Heart left ventricle (tissue), 13 donors: ENCODE data around the gene ACOXL.

Experiments used
- CTCF ChIP-seq, 12 donors: fragments of 200-600 bp; sonication (generic) in 4 of 12; IDR thresholded peaks; one replicate each; pipeline versions ENCODE4 v1.5.0 to v1.8.0; 2018 to 2022; ENCODE audit warnings: antibody characterized with exemption in 12 of 12, mild to moderate bottlenecking in 5 of 12
- POLR2A ChIP-seq, 2 donors: fragments of 450-650 bp; IDR thresholded peaks; one replicate each; pipeline ENCODE4 v1.6.1; 2017; ENCODE audit warnings: antibody characterized with exemption in 2 of 2, mild to moderate bottlenecking in 2 of 2, moderate library complexity in 2 of 2
- donor health status: ischemic (EF 13 %, LVEDD 7.1; RV severe dilation, severe dysfunction).
- donor health status: DM: no; HTN: yes; CAD: no.
- donor health status: DM: no; HTN: no; CAD: no.
- donor health status: ischemic (EF 25% LVEDD 6.9; RV normal size, moderate dysfunction).
- donor health status: ischemic (EF 25% LVEDD 5.7; RV mildly dilated, moderate dysfunction).
- donor health status: ischemic (EF 35%, LVEDD 5.7; RV mildly dilated, moderate dysfunction).
- donor health status: nonischemic (EF 11% LVEDD 7.7; RV severe dilation, severe dysfunction).
- donor health status: DM: yes; HTN: yes; CAD: no.
- donor health status: PGD.
- donor health status: ischemic (EF 29% LVEDD 5.4; RV normal size, mild dysfunction).
- donor health status: nonischemic (EF 23%, LVEDD 6.1; RV moderate dilation, normal function).

- TF ChIP-seq CTCF (IDR thresholded peaks at IDR 0.05) = no peak
- TF ChIP-seq POLR2A (IDR thresholded peaks at IDR 0.05) = no peak
Measured at GRCh38 chr2:110905217-110905616, 172.8 kb downstream of the ACOXL start.
